Urothelium cell line (cell line): Measurements from ENCODE around the gene NRG4.
A peak's percentile ranks its signal among the peaks of the same experiment; 100 is the strongest.
"Not testable (repeated sequence)": the region's sequence is repeated elsewhere in the genome, so short reads cannot be mapped to it uniquely, and the experiment has no call there.

Experiments used
- DNase-seq: peaks from one replicate; pipeline ENCODE4 v3.0.0; 2011; ENCODE audit warnings: low spot score, mixed read lengths
- FAIRE-seq: peaks from 2 replicates; lab custom pipeline; 2011; peaks lifted over from hg19 to GRCh38; lab: Jason Lieb, UNC

The NRG4 gene

GRCh38 chr15:75995611-75996010 lies 16.6 kb downstream of the NRG4 start:
- FAIRE-seq (no peak), DNase-seq (no peak)

GRCh38 chr15:75994220-75994619 lies 18.0 kb downstream of the NRG4 start:
- no peak for DNase-seq
- no peak for FAIRE-seq

- FAIRE-seq: no peak
- DNase-seq: no peak
Observed at GRCh38 chr15:75992897-75993296, 19.3 kb downstream of the NRG4 start.

- FAIRE-seq (no peak), DNase-seq (no peak)
Observed at GRCh38 chr15:75989875-75990274, 22.3 kb downstream of the NRG4 start.

- DNase-seq (no peak), FAIRE-seq (no peak)
Observed at GRCh38 chr15:75989045-75989444, 23.2 kb downstream of the NRG4 start.

- FAIRE-seq (no peak), DNase-seq (no peak)
Observed at GRCh38 chr15:75985971-75986370, 26.3 kb downstream of the NRG4 start.

GRCh38 chr15:75984706-75985105 lies 27.5 kb downstream of the NRG4 start:
- DNase-seq, FAIRE-seq: not testable (repeated sequence)

- DNase-seq: no peak
- no peak for FAIRE-seq
Observed at GRCh38 chr15:75982468-75982867, 29.8 kb downstream of the NRG4 start.

- DNase-seq (no peak), FAIRE-seq (no peak)
Observed at GRCh38 chr15:75981149-75981815, 30.9 kb downstream of the NRG4 start.

- DNase-seq, FAIRE-seq: not testable (repeated sequence)
Observed at GRCh38 chr15:75976766-75977165, 35.5 kb downstream of the NRG4 start.

GRCh38 chr15:75966073-75966472 lies 46.2 kb downstream of the NRG4 start:
- FAIRE-seq (peak; percentile 67), DNase-seq (no peak)

- DNase-seq (no peak), FAIRE-seq (no peak)
Observed at GRCh38 chr15:75961331-75961730, 50.9 kb downstream of the NRG4 start.

- FAIRE-seq (no peak), DNase-seq (no peak)
Observed at GRCh38 chr15:75955720-75956119, 56.5 kb downstream of the NRG4 start.

GRCh38 chr15:75952525-75952924 lies 59.7 kb downstream of the NRG4 start:
- no peak for FAIRE-seq
- DNase-seq: no peak

- FAIRE-seq (no peak), DNase-seq (no peak)
Observed at GRCh38 chr15:75948761-75949296, 63.4 kb downstream of the NRG4 start.

- no peak for DNase-seq
- FAIRE-seq: no peak
Observed at GRCh38 chr15:75947092-75947491, 65.1 kb downstream of the NRG4 start.

- DNase-seq (no peak), FAIRE-seq (no peak)
Observed at GRCh38 chr15:75945953-75946352, 66.3 kb downstream of the NRG4 start.

- DNase-seq (no peak), FAIRE-seq (no peak)
Observed at GRCh38 chr15:75943713-75944215, 68.5 kb downstream of the NRG4 start.

- FAIRE-seq (no peak), DNase-seq (no peak)
Observed at GRCh38 chr15:75943246-75943645, 69.0 kb downstream of the NRG4 start.

- no peak for DNase-seq
- FAIRE-seq: no peak
Observed at GRCh38 chr15:75942464-75942863, 69.8 kb downstream of the NRG4 start.

- no peak for DNase-seq
- no peak for FAIRE-seq
Observed at GRCh38 chr15:75930866-75931265, 81.4 kb downstream of the NRG4 start.

GRCh38 chr15:75929799-75930565 lies 82.2 kb downstream of the NRG4 start:
- DNase-seq (no peak), FAIRE-seq (no peak)
